Measurements from ENCODE around the gene LIF.

Gene LIF

GRCh38 chr22:30284172-30284571 is 37.6 kb upstream of the LIF start:
- DNase-seq = no peak

GRCh38 chr22:30283342-30283741 is 36.8 kb upstream of the LIF start:
- no peak for DNase-seq

GRCh38 chr22:30282616-30283046 is 36.1 kb upstream of the LIF start:
- DNase-seq = no peak

- no peak for DNase-seq
Measured at GRCh38 chr22:30280505-30280904, 33.9 kb upstream of the LIF start.

DNA sequence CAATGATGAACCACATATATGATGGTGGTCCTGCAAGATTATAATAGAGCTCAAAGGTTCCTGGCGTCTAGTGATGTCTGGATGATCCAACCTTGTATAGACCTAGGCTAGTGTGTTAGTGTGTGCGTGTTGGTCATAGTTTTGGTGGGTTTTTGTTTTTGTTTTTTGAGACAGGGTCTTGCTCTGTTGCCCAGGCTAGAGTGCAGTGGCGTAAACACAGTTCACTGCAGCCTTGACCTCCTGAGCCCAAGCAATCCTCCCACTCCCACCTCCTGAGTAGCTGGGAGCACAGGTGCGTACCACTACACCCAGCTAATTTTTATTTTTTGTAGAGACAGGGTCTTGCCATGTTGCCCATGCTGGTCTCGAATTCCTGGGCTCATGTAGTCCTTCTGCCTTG is 33.4 kb upstream of the LIF start:
- DNase-seq = no peak

DNA sequence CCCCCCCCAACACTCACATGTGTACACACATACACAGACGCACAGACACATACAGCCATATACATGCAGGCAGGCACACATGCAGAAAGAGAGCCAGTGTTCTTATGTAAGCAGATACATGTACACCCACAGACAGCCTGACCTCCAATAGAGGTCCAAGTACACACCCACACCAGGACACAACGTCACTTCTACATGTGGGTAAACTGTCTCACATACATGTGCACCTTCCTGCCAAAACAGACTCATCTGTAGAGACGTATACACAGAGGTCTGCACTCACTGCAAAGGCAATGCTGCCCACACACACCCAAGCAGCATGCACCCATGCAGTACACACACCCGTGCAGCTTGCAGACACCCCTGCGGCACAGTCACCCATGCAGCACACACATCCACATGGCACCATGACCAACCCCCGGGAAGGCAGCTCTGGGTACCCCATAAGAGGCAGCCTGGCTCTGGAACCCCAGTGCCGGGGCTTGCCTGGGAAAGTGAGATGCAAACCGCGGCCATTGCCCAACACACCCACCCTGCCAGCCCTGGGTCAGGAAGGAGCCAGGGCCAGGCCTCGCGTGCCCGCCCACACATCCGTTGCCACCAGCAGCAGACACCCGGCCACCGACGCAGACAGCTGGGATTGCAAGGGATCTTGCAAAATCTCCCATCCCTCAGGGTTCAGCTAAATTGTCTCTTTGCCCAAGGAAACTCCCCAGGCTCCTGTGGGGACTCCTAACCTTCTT is 32.7 kb upstream of the LIF start:
- DNase-seq = peak in 1 of 2 donors; percentile 37

- DNase-seq = peak in 1 of 2 donors; percentile 50
Measured at GRCh38 chr22:30277547-30278344, 31.2 kb upstream of the LIF start.

DNA sequence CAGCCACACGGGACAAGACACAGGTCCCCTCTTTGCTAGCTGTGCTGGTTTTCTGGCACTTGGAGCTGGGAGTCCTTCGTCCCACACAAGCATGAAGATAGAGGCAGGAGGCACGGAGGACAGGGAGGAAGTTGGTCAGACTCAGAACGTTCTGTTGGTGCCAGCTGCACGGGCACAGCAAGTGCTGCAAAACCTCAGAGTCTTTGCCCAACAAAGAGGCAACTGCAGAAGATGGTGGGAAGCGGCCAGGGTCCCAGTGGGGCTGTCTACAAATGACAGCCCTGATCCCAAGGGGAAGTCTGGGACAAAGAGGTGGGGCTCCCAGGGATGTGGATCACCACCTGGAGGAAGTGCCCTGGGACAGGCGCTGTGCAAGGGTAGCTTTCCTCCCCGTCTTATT is 29.5 kb upstream of the LIF start:
- DNase-seq = no peak

DNA sequence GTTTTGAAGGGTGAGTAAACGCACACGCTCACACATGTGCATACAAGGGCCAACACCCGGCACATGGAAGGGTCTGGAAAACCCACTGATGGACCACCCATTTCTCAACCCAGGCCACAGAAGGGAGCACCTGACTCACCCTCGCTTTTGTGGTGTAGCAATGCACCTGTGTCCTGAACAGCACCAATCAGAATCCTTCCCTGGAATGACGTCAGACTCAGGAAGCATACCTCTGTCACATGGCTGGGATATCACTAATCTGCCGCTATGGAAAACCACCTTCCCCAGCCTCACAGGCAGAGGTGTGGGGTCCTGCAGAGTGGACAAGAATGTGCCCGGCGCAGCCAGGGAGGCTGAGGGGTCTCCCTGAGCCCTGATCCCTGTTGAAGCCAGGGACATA is 29.1 kb upstream of the LIF start:
- no peak for DNase-seq

- DNase-seq = no peak
Measured at GRCh38 chr22:30274437-30274812, 27.9 kb upstream of the LIF start.

DNA sequence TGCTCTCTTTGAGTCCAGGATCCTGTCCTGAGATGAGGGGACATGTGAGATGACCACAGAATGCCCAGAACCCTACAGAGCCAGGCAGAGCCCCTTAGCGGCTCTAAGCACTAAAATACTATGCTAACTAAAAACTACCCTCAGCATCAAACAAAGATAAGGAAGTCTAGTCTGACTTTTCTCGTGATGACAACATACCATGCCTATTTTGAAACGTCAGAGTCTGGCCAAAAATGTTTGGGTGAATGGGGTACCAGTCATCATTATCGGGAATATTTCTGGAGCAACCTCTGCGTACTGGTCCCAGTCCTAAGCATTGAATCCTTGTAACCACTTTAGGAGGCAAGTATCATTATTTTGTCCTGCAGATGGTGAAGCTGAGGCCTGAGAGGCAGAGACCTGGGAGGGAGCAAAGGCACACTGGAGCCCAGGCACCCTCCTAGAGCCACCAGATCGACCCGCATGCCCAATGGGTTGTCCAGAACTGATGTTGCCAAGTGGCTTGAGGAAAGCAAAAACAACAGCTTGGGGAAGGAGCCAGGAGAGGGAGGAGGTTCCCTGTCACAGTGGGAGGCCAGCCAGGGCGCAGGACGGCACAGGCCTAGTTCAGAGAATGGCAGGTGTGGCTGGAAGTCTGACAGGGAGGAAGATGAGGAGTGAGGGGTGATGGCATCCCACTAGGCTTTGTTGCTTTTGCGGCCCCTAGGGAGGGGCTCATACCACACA is 27.3 kb upstream of the LIF start:
- no peak for DNase-seq

DNA sequence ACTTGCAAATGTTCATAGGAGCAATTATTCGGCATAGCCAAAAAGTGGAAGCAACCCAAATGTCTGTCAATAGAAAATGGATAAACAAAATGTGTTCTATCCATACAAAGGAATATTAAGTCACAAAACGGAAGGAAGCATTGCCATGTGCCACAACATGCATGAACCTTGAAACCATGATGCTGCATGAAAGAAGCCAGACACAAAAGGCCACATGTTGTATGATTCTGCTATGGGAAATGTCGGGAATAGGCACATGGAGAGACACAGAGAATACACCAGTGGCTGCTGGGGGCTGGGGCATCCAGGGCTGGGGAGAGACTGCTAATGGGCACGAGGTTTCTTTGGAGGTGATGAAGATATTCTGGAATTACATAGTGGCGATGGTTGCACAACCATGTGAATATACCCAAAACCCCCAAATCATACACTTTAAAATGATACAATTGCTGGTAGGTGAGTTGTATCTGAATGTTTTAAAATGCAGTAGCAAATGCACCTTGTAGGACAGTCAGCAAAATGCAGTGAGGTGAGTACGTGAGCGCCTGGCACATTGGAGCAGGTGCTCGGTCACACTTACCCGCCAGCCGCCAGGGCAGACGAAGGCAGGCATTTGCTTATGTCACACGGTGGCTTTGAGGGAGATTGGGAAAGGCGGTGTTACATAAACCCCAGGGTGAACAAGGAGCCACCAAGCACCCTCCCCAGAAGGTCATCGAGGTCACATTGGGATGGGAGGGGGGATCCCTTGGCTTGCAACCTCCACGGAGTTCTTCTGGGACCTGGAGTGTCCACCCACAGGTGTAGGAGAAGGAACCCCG is 26.4 kb upstream of the LIF start:
- no peak for DNase-seq

DNA sequence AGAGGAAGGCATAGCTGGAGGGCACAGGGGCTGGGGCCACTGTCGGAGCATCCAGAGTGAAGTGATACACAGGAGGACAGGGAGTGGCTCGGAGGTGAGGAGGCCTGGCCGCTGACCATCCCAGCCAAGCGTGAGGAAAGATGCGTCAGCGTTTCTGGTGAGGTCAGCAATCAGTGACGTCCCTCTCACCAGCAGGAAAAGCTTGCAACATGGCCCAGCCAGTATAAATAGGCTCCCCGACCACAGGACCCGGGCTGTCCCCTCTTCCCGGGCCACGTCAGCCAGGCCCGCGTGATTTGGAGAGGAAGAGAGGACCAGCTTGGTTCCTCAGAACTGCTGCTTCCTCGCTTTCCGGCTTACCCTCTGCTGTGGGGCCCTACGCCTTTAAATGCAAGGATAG is 24.3 kb upstream of the LIF start:
- DNase-seq = peak in 1 of 2 donors; percentile 54

GRCh38 chr22:30268331-30268730 is 21.8 kb upstream of the LIF start:
- no peak for DNase-seq

DNA sequence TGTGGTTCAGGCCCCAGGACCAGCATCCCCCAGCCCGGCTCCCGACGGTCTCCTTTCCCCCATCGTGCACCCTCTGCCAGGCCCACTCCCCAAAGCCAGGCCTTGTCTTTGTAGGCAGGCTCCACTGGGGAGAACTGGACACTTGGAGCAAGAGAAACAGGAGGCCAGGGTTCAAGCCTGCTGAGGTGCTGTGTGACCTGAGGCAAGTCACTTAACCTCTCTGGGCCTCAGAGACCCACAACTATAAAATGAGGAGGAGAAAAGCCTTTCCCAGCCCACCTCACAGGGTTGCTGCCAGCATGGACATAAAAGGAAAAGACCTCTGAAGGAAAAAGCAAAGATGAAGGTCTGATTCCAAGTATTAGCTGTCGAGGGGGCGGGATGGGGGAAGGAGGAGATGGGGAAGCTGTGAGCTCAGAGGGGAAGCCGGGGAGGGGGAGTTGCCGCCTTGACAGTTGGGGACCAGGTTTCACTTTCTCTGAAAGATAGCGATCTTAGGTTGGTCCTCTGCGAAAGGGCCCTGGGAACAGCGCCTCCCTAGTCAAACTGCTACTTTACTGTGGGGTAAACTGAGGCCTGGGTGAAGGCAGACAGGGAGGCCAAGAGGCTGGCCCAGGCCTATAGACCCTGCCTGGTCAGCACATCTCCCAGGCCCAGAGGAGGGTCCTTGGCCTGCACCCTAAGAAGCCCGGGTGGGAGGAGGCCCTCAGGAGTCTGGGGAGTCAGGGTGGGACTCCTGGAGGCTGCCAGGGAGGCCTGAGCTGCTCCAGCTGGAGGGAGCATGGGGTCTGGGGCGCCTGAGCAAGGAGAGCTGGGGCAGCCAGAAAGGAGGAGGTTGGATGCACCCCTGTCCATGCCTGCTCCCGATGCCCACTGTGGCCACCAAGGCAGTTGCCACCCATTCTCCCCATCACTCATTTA is 21.1 kb upstream of the LIF start:
- no peak for DNase-seq

DNA sequence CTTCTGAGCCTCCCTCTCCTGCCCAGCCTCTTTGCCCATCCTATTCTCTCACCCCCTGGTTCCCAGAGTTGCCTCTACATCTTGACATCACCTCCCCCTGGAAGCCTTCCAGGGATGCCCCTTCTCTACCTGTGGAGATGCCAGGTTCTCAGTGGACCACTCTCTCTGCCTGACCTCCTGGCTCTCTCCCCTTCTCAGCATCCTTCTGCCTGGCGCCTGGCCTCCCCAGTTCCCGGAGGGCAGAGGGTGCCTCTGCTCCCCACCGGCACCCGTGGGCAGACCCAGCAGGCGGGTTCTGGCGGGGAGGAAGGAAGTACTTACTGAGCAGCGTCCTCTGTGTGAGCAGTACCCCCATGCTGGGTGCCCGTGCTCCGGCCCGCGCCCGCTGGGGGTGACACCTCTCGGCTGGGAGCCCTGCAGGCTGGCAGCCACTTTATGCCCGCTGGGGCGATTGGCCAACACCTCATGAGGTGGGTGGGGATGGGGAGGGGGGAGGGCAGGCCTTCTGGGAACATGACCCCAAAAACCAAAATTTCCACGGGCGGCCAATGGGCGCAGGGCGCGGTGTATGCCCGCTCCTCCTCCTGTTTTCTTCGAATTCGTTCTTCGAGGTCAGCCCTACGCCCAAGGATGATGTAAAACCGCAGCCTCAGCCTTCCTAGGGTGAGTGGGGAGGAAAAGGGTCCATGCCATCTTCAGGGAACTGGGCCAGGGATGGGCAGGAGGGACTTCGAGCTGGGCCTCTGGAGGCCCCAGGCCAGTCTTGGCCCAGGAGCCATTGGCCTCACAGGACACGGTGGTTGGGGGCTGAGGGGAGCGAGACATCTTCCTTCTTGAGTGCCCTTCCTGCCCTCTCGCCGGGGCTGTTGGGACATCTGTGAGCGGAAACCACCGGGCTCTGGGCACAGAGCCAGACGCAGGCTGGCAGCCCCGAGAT is 20.2 kb upstream of the LIF start, which contains the start of gene OSM:
TSS of gene OSM (minus strand) at position 407 of the 937 bp plus-strand sequence. CDS start at position 355, 52 bp downstream.
- peak in 1 of 2 donors; percentile 23 for DNase-seq

DNA sequence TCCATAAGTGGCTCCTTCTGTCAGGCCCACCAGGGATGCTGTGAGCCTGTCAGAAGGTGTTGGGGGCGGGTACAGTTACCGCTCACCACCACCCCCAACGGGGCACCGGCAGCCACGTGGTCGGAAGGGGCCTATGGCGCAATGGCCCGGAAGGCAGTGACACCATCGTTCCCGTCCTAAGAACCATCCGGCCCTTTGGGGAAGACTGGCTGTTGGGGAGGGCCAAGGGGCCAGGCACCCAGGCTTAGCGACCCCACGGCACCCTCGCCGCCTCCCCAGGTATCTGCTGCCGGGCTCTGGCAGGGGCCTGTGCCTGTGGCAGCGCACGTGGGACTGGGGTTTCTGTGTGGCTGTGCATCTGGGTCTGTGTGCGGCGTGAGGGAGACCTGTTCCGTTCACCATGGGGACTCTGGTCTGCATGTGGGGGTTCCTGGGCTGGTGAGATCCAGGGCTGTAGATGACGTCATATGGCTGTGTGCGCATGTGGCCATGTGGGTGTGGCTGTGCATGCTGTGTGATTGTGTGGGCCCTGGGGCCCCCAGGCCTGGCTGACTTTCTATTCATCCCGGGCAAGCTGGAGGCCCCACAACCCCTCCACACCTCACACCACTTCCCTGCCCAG is 19.4 kb upstream of the LIF start:
- DNase-seq = peak in 1 of 2 donors; percentile 15

GRCh38 chr22:30265131-30265720 is 18.7 kb upstream of the LIF start:
- DNase-seq = no peak

GRCh38 chr22:30263883-30264282 is 17.3 kb upstream of the LIF start:
- no peak for DNase-seq
